A673 (cell line): Measurements from ENCODE around the gene SLC1A5. TPM values are rescaled to one million over a fixed set of nuclear protein-coding genes. Genes with fewer than 3 reads are reported as not detected.

Source experiments
- BruUV-seq: library from RNA; stranded (reverse); fragments of 400-500 nt; replicated peaks from 2 replicates; lab custom pipeline; 2021; lab: Mats Ljungman, UMichigan
- CTCF ChIA-PET: fragments of 300-600 bp; sonication (Branson Sonifier 250); formaldehyde crosslinking; loops from one replicate; lab custom pipeline; 2022; ENCODE audit warnings: antibody characterized with exemption; lab: Charles Lee
- POLR2A ChIA-PET: fragments of 300-600 bp; sonication (Branson Sonifier 250); formaldehyde crosslinking; loops from one replicate; lab custom pipeline; 2022; ENCODE audit warnings: antibody characterized with exemption; ENCODE audit not compliant: low non-redundant PET; lab: Charles Lee
- DNase-seq: peaks from one replicate; pipeline ENCODE4 v3.0.0-alpha.2; 2015; ENCODE audit warnings: low spot score
- H3K27ac ChIP-seq: fragments of 200-600 bp; sonication (generic); 2 replicates; pipeline ENCODE4 v1.5.1; 2016; ENCODE audit warnings: mixed run types, low read depth, mild to moderate bottlenecking, mixed read lengths, antibody characterized with exemption, low read length; ENCODE audit not compliant: poor library complexity, severe bottlenecking
- H3K27me3 ChIP-seq: fragments of 200-600 bp; sonication (generic); replicated peaks from 2 replicates; pipeline ENCODE4 v1.6.1; 2017; ENCODE audit warnings: mixed run types, low read depth, mild to moderate bottlenecking, mixed read lengths, antibody characterized with exemption, low read length; ENCODE audit not compliant: insufficient read depth, poor library complexity
- H3K36me3 ChIP-seq: fragments of 200-600 bp; sonication (generic); 2 replicates; pipeline ENCODE4 v1.6.1; 2016; ENCODE audit warnings: mixed run types, mild to moderate bottlenecking, mixed read lengths, antibody characterized with exemption, low read length; ENCODE audit not compliant: insufficient read depth, poor library complexity, severe bottlenecking
- H3K4me1 ChIP-seq: fragments of 200-600 bp; sonication (generic); 2 replicates; pipeline ENCODE4 v1.6.1; 2017; ENCODE audit warnings: mixed run types, mild to moderate bottlenecking, mixed read lengths, antibody characterized with exemption, low read length; ENCODE audit not compliant: insufficient read depth, poor library complexity, severe bottlenecking
- H3K4me3 ChIP-seq: fragments of 200-600 bp; sonication (generic); 2 replicates; pipeline ENCODE4 v1.5.1; 2016; ENCODE audit warnings: low read depth, mixed run types, mild to moderate bottlenecking, mixed read lengths, low read length; ENCODE audit not compliant: poor library complexity, severe bottlenecking
- H3K9me3 ChIP-seq: fragments of 200-600 bp; sonication (generic); 2 replicates; pipeline ENCODE4 v1.6.1; 2016; ENCODE audit warnings: mixed run types, low read depth, mild to moderate bottlenecking, mixed read lengths, antibody characterized with exemption, low read length; ENCODE audit not compliant: poor library complexity, severe bottlenecking
- EZH2 ChIP-seq: fragments of 200-600 bp; sonication (generic); IDR thresholded peaks from 2 replicates; pipeline ENCODE4 v1.6.1; 2017; ENCODE audit warnings: borderline replicate concordance, low read depth, mild to moderate bottlenecking, mixed read lengths, antibody characterized with exemption, low read length; ENCODE audit not compliant: poor library complexity, severe bottlenecking
- intact Hi-C: fragments of 100-400 bp; cut with micrococcal nuclease; formaldehyde crosslinking; loops from one replicate; pipeline ENCODE4 v1.10.0; 2022; ENCODE audit not compliant: unreplicated experiment
- total RNA-seq: library from RNA; stranded (reverse); gene quantifications from 2 replicates; pipeline ENCODE4 v1.2.3, GENCODE V29; 2021
- TF ChIP-seq, protein P1 (sequence below): fragments of 300-800, 200-600 bp; sonication (generic); conservative IDR thresholded peaks from 2 replicates; pipeline ENCODE4 v1.5.1; 2017; ENCODE audit warnings: low read depth, mild to moderate bottlenecking, antibody characterized with exemption, low read length, moderate library complexity, mixed read lengths

SLC1A5 gene
- total RNA-seq, 1 experiment from 2014 or later: 295 TPM

DNA sequence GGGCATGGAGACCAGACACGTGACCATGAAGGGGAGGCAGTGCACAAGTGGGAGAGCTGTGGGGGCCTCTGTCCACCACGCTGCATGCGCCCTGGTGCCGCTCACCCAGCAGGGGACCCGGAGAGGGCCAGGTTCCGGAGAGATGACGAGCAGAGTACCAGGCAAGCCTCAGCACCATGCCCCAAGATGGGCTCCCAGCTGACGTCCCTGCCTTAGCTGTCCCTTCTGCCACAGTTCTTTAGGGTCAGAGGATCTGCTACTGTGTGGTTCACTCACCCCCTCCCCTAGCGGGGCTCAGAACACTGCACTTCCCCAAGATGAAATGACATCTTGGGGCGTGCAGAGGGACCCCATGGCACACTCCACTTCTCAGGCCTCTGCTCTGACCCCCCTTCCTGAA is 61.8 kb downstream of the SLC1A5 start:
- H3K4me1 ChIP-seq: no peaks in the 10 kb centered on the region

GRCh38 chr19:46725859-46726393 is 62.5 kb downstream of the SLC1A5 start:
- TF ChIP-seq, protein P1, sequence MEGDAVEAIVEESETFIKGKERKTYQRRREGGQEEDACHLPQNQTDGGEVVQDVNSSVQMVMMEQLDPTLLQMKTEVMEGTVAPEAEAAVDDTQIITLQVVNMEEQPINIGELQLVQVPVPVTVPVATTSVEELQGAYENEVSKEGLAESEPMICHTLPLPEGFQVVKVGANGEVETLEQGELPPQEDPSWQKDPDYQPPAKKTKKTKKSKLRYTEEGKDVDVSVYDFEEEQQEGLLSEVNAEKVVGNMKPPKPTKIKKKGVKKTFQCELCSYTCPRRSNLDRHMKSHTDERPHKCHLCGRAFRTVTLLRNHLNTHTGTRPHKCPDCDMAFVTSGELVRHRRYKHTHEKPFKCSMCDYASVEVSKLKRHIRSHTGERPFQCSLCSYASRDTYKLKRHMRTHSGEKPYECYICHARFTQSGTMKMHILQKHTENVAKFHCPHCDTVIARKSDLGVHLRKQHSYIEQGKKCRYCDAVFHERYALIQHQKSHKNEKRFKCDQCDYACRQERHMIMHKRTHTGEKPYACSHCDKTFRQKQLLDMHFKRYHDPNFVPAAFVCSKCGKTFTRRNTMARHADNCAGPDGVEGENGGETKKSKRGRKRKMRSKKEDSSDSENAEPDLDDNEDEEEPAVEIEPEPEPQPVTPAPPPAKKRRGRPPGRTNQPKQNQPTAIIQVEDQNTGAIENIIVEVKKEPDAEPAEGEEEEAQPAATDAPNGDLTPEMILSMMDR: no peak
- TF ChIP-seq EZH2: no peak
- DNase-seq: no peak
- H3K9me3 ChIP-seq: no peaks in the 10 kb centered on the region
- intact Hi-C loops: no loop called here
- BruUV-seq: no TSS peak
- H3K4me3 ChIP-seq: no peak overlapping the region
- ChIA-PET CTCF (no interaction called here), POLR2A (no interaction called here)
- no peak overlapping the region for H3K27ac ChIP-seq
- H3K4me1 ChIP-seq: no peaks in the 10 kb centered on the region
- H3K27me3 ChIP-seq: no peaks in the 10 kb centered on the region
- H3K36me3 ChIP-seq: peaks cover 95% of the 10 kb centered on the region

More for the DNA sequence above, 61.8 kb downstream of the SLC1A5 start:
- POLR2A ChIA-PET: no interaction called here
- DNase-seq: no peak
- Histone ChIP-seq H3K9me3 (no peaks in the 10 kb centered on the region), H3K4me3 (no peak overlapping the region), H3K27me3 (no peaks in the 10 kb centered on the region), H3K27ac (no peak overlapping the region), H3K36me3 (peaks cover 96% of the 10 kb centered on the region)
- TF ChIP-seq, protein P1: no peak
- TF ChIP-seq EZH2: no peak
- CTCF ChIA-PET: no interaction called here
- intact Hi-C loops: no loop called here
- BruUV-seq: TSS peak; percentile 15

DNA sequence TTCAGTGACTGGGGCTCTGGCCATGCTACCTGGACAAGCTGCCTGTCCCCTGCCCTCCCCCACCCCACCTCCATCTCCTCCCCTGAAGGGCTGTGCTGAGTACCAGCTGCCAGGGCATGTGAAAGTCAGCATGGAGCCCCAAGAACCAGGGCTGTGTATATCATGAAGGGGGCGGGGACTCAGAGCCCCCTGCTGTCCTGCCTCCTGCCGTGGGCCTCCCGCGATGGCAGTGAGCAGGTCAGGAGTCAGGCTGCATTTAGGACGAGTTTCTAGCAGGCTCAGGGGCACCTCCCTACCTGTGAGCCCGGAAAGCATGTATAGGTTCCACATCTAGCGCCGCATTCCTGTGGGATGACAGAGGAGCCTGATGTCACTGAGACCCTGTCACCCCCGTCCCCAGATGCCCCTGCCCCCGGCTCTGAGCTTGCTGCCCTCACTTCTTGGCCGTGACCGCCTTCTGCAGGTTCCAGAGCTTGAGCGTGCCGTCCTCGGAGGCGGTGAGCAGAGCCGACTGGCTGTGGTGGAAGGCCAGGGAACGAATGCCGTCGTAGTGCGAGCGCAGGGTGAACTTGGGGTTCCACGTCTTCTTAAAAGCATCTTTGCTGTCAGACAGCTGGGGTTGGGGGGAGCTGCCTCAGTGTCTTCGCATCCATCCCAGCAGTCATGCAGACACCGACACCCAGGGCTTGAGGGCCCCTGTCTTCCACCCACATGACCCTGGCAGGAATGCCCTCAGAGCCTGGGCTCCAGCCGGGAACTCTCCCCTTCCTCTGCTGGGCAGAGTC is 63.2 kb downstream of the SLC1A5 start:
- H3K36me3 ChIP-seq: peaks cover 94% of the 10 kb centered on the region
- H3K27ac ChIP-seq: no peak overlapping the region
- TF ChIP-seq EZH2: no peak
- TF ChIP-seq, protein P1: no peak
- DNase-seq: no peak
- POLR2A ChIA-PET: no interaction called here
- intact Hi-C loops: no loop called here
- no peaks in the 10 kb centered on the region for H3K4me1 ChIP-seq
- CTCF ChIA-PET: no interaction called here
- no peaks in the 10 kb centered on the region for H3K9me3 ChIP-seq
- no peaks in the 10 kb centered on the region for H3K27me3 ChIP-seq
- no TSS peak for BruUV-seq
- H3K4me3 ChIP-seq: no peak overlapping the region

Other genes starting within 250 kb of the SLC1A5 start
- gene CALM3, start 187.3 kb downstream of the SLC1A5 start, total RNA-seq: 272 and 291 TPM in 2 replicates
- gene PTGIR, start 163.5 kb downstream of the SLC1A5 start, total RNA-seq: 0.46 TPM in 1 of 2 replicates, not detected in the other
- gene GNG8, start 152.4 kb downstream of the SLC1A5 start, total RNA-seq: not detected in 2 replicates
- gene DACT3, start 127.4 kb downstream of the SLC1A5 start, total RNA-seq: 0.32 and 1.1 TPM in 2 replicates
- gene PRKD2, start 71.5 kb downstream of the SLC1A5 start, total RNA-seq: 45.1 and 60.3 TPM in 2 replicates
- 23.6 and 26.1 TPM in 2 replicates for gene FKRP, start 42.5 kb downstream of the SLC1A5 start, total RNA-seq
- 134 and 157 TPM in 2 replicates for gene STRN4, start 42.1 kb downstream of the SLC1A5 start, total RNA-seq
- 226 and 241 TPM in 2 replicates for gene AP2S1, start 62.3 kb upstream of the SLC1A5 start, total RNA-seq
- gene ARHGAP35, start 72.4 kb upstream of the SLC1A5 start, total RNA-seq: 76.5 and 76.7 TPM in 2 replicates
- gene NPAS1, start 231.2 kb upstream of the SLC1A5 start, total RNA-seq: 2.1 and 2.4 TPM in 2 replicates